K562 (cell line): Measurements from ENCODE around the gene RIT1. TPM values are rescaled to one million over a fixed set of nuclear protein-coding genes. Genes with fewer than 3 reads are reported as not detected.

Experiments
- ATAC-seq: fragments of 200-7000 bp; cut with Tn5 transposase; 3 replicates; pipeline ENCODE4 v1.9.1; 2020; ENCODE audit warnings: moderate library complexity
- BruUV-seq: library from RNA; stranded (reverse); fragments of 400-500 nt; replicated peaks from 2 replicates; lab custom pipeline; 2021; lab: Mats Ljungman, UMichigan
- CTCF ChIA-PET: fragments of 300-600 bp; formaldehyde crosslinking; extraction: SDS; loops from one replicate; lab custom pipeline; 2021; ENCODE audit warnings: low intra/inter-chr PET ratio; lab: Yijun Ruan, JAX
- POLR2A ChIA-PET: fragments of 300-600, 350-650 bp; sonication (Branson Sonifier 250); formaldehyde crosslinking; extraction: SDS; loops from one replicate; lab custom pipeline; 2021; ENCODE audit warnings: antibody characterized with exemption, inconsistent platforms; lab: Yijun Ruan, JAX
- DNase-seq, 4 experiments: peaks; one replicate each; pipeline versions ENCODE4 v3.0.0 to v3.0.0-alpha.2; 2011 to 2018; ENCODE audit warnings: low spot score in 3 of 4, mixed read lengths in 3 of 4; ENCODE audit errors: extremely low read depth in 1 of 4
- FAIRE-seq: peaks from 2 replicates; lab custom pipeline; 2011; peaks lifted over from hg19 to GRCh38; lab: Jason Lieb, UNC
- H2AFZ ChIP-seq: 2 replicates; pipeline ENCODE4 v1.6.0; 2011; ENCODE audit warnings: low read depth, low read length, control low read depth, inconsistent platforms
- H3K27ac ChIP-seq: fragments of 200-600 bp; 3 replicates; pipeline ENCODE4 v1.8.0; 2011; ENCODE audit warnings: low read depth, mild to moderate bottlenecking, control low read depth, inconsistent platforms, low read length, moderate library complexity, mixed read lengths; ENCODE audit errors: extremely low read depth
- H3K27me3 ChIP-seq, 2 experiments: fragments of 300-600 bp in 1 of 2; 2 replicates in 1 of 2; 3 replicates in 1 of 2; pipeline versions ENCODE4 v1.6.0 to v1.8.0; 2011; ENCODE audit warnings: inconsistent platforms in 2 of 2, low read length in 2 of 2, mild to moderate bottlenecking in 1 of 2, mixed read lengths in 1 of 2, moderate library complexity in 1 of 2; ENCODE audit not compliant: control insufficient read depth in 2 of 2, insufficient read depth in 2 of 2
- H3K36me3 ChIP-seq: fragments of 300-600 bp; 3 replicates; pipeline ENCODE4 v1.8.0; 2011; ENCODE audit warnings: mild to moderate bottlenecking, low read length, inconsistent platforms; ENCODE audit not compliant: control insufficient read depth, insufficient read depth
- H3K4me1 ChIP-seq, 2 experiments: fragments of 200-600 bp in 1 of 2; replicated peaks in 1 of 2; 2 replicates in 1 of 2; 3 replicates in 1 of 2; pipeline versions ENCODE4 v1.5.1 to v1.8.0; 2011; ENCODE audit warnings: inconsistent platforms in 2 of 2, low read length in 2 of 2, mild to moderate bottlenecking in 1 of 2, mixed read lengths in 1 of 2, moderate library complexity in 1 of 2; ENCODE audit not compliant: control insufficient read depth in 2 of 2, insufficient read depth in 2 of 2
- H3K4me2 ChIP-seq: 2 replicates; pipeline ENCODE4 v1.6.1; 2011; ENCODE audit warnings: low read length, control low read depth, inconsistent platforms, mixed read lengths; ENCODE audit not compliant: insufficient read depth
- H3K4me3 ChIP-seq: fragments of 200-600 bp; sonication (generic), shearing (Covaris generic); 2 replicates; pipeline ENCODE4 v1.5.1; 2016; ENCODE audit warnings: control low read depth, inconsistent platforms
- H3K79me2 ChIP-seq: fragments of 200-600 bp; 3 replicates; pipeline ENCODE4 v1.8.0; 2011; ENCODE audit warnings: low read length, inconsistent platforms; ENCODE audit not compliant: control insufficient read depth, insufficient read depth
- H3K9ac ChIP-seq, 2 experiments: 2 replicates each; pipeline versions ENCODE4 v1.6.0 to v1.6.1; 2011; ENCODE audit warnings: low read depth in 2 of 2, low read length in 2 of 2, control low read depth in 1 of 2, inconsistent platforms in 1 of 2, mild to moderate bottlenecking in 1 of 2, mixed read lengths in 1 of 2; ENCODE audit not compliant: insufficient read depth in 1 of 2
- H3K9me1 ChIP-seq: one replicate; pipeline ENCODE4 v1.6.0; 2011; ENCODE audit warnings: inconsistent platforms, mild to moderate bottlenecking, low read length, moderate library complexity; ENCODE audit not compliant: control insufficient read depth, insufficient read depth
- H3K9me3 ChIP-seq: replicated peaks from 2 replicates; pipeline ENCODE4 v1.5.1; 2011; ENCODE audit warnings: low read depth, low read length, inconsistent platforms; ENCODE audit not compliant: control insufficient read depth, insufficient read depth
- H4K20me1 ChIP-seq: replicated peaks from 2 replicates; pipeline ENCODE4 v1.6.1; 2011; ENCODE audit warnings: low read length, inconsistent platforms, mixed read lengths; ENCODE audit not compliant: control insufficient read depth, insufficient read depth
- ARID1B ChIP-seq: fragments of 450-650 bp; IDR thresholded peaks from 2 replicates; pipeline ENCODE4 v1.6.1; 2016; ENCODE audit warnings: antibody characterized with exemption, mild to moderate bottlenecking, inconsistent platforms
- BHLHE40 ChIP-seq: IDR thresholded peaks from 2 replicates; pipeline ENCODE4 v1.6.1; 2011; ENCODE audit warnings: low read length, improper control_type of control experiment
- DPF2 ChIP-seq: fragments of 450-650 bp; IDR thresholded peaks from 2 replicates; pipeline ENCODE4 v1.6.1; 2016
- FUS ChIP-seq: fragments of 200-400 bp; formaldehyde crosslinking; optimal IDR thresholded peaks from 2 replicates; pipeline ENCODE3; 2017; ENCODE audit warnings: low read depth, low read length
- JUND ChIP-seq, 2 experiments: IDR thresholded peaks; 2 replicates in 1 of 2; 3 replicates in 1 of 2; pipeline ENCODE4 v1.6.1; 2011; ENCODE audit warnings: borderline replicate concordance in 2 of 2, low read depth in 2 of 2, low read length in 2 of 2, improper control_type of control experiment in 1 of 2, missing biosample characterization in 1 of 2, missing genetic modification characterization in 1 of 2, missing genetic modification reagents in 1 of 2
- KAT7 ChIP-seq: sonication (generic); formaldehyde crosslinking; IDR thresholded peaks from 2 replicates; pipeline ENCODE4 v1.8.0; 2022; ENCODE audit warnings: missing genetic modification reagents, mild to moderate bottlenecking, borderline replicate concordance
- POLR2A ChIP-seq: fragments of 450-650 bp; conservative IDR thresholded peaks from 2 replicates; pipeline ENCODE4 v1.6.1; 2016
- SNIP1 ChIP-seq: fragments of 450-650 bp; IDR thresholded peaks from 2 replicates; pipeline ENCODE4 v1.7.1; 2017; ENCODE audit warnings: low read depth, mild to moderate bottlenecking
- SNRNP70 ChIP-seq: fragments of 200-400 bp; formaldehyde crosslinking; optimal IDR thresholded peaks from 2 replicates; pipeline ENCODE3; 2017; ENCODE audit warnings: low read depth, low read length
- TAF1 ChIP-seq: IDR thresholded peaks from 2 replicates; pipeline ENCODE4 v1.6.1; 2011; ENCODE audit warnings: mild to moderate bottlenecking, low read length, moderate library complexity; ENCODE audit not compliant: insufficient read depth, control insufficient read depth, severe bottlenecking; ENCODE audit errors: extremely low read depth
- TBL1XR1 ChIP-seq, 2 experiments: IDR thresholded peaks; 2 replicates each; pipeline ENCODE4 v1.6.1; 2012; ENCODE audit warnings: improper control_type of control experiment in 2 of 2, low read length in 2 of 2, mild to moderate bottlenecking in 1 of 2
- TEAD1 ChIP-seq, 2 experiments: fragments of 450-650 bp in 1 of 2; sonication (generic) in 1 of 2; formaldehyde crosslinking; IDR thresholded peaks; 2 replicates each; pipeline versions ENCODE4 v1.4.0 to v1.8.0; 2020 to 2022; ENCODE audit warnings: mild to moderate bottlenecking in 2 of 2, missing genetic modification reagents in 1 of 2
- TGIF2 ChIP-seq: sonication (generic); formaldehyde crosslinking; IDR thresholded peaks from 2 replicates; pipeline ENCODE4 v1.8.1; 2022; ENCODE audit warnings: mild to moderate bottlenecking, missing genetic modification reagents, moderate library complexity
- ZNF766 ChIP-seq: fragments of 200-800 bp; sonication (Bioruptor generic); conservative IDR thresholded peaks from 2 replicates; pipeline ENCODE4 v1.6.1; 2016; ENCODE audit warnings: missing genetic modification characterization, missing compliant biosample characterization
- WGBS: fragments of 100-300 bp; shearing (Covaris generic); methylation state at CpG from one replicate; pipeline ENCODE4 v1.1.6; 2016; ENCODE audit warnings: low coverage, mixed read lengths; ENCODE audit not compliant: insufficient coverage; ENCODE audit errors: missing lambda C conversion rate; 5-methylcytosine and 5-hydroxymethylcytosine counted together
- in situ Hi-C: fragments of 300-500 bp; cut with MboI; formaldehyde crosslinking; loops from 4 replicates; pipeline ENCODE4 v1.15.0; 2018; ENCODE audit warnings: inconsistent platforms, mixed read lengths
- intact Hi-C: fragments of 100-400 bp; cut with micrococcal nuclease; formaldehyde crosslinking; loops from 2 replicates; pipeline ENCODE4 v1.14.2; 2022
- polyA plus RNA-seq, 8 experiments: library from polyadenylated mRNA; depleted of rRNA in 4 of 8; stranded (reverse) in 5 of 8; unstranded in 3 of 8; fragments of >200 nt; fragmentation: Nextera tagmentation in 2 of 8; fragmentation: Illumina TruSeq in 1 of 8; extraction: Ambion mirVana in 2 of 8; extraction: Trizol in 1 of 8; gene quantifications; 2 replicates each; pipeline versions ENCODE4 v1.2.1 to v1.2.3, GENCODE V29; 2011 to 2014; ENCODE audit warnings: inconsistent platforms in 1 of 8, missing spikeins in 1 of 8
- total RNA-seq, 7 experiments: library from RNA; depleted of rRNA in 6 of 7; stranded (reverse); fragments of >200 nt in 6 of 7; fragmentation: Illumina TruSeq in 2 of 7; extraction: Trizol in 2 of 7; gene quantifications; 2 replicates each; pipeline versions ENCODE4 v1.2.1 to v1.2.3, GENCODE V29; 2011 to 2021; ENCODE audit warnings: low replicate concordance in 1 of 7
- TF ChIP-seq, protein P1 (sequence below): sonication (generic); formaldehyde crosslinking; IDR thresholded peaks from 2 replicates; pipeline ENCODE4 v1.8.1; 2023; ENCODE audit warnings: mild to moderate bottlenecking, missing genetic modification reagents
- TF ChIP-seq, protein P2 (sequence below): sonication (generic); formaldehyde crosslinking; IDR thresholded peaks from 2 replicates; pipeline ENCODE4 v1.8.0; 2022; ENCODE audit warnings: mild to moderate bottlenecking, low read depth, missing genetic modification reagents

RIT1 gene
- total and polyA plus RNA-seq, 9 of the 15 experiments (the other 6 are each of a cell fraction or from before 2014, with no cell fraction given): 13.5 to 57.6 (median 22.9) TPM

DNA sequence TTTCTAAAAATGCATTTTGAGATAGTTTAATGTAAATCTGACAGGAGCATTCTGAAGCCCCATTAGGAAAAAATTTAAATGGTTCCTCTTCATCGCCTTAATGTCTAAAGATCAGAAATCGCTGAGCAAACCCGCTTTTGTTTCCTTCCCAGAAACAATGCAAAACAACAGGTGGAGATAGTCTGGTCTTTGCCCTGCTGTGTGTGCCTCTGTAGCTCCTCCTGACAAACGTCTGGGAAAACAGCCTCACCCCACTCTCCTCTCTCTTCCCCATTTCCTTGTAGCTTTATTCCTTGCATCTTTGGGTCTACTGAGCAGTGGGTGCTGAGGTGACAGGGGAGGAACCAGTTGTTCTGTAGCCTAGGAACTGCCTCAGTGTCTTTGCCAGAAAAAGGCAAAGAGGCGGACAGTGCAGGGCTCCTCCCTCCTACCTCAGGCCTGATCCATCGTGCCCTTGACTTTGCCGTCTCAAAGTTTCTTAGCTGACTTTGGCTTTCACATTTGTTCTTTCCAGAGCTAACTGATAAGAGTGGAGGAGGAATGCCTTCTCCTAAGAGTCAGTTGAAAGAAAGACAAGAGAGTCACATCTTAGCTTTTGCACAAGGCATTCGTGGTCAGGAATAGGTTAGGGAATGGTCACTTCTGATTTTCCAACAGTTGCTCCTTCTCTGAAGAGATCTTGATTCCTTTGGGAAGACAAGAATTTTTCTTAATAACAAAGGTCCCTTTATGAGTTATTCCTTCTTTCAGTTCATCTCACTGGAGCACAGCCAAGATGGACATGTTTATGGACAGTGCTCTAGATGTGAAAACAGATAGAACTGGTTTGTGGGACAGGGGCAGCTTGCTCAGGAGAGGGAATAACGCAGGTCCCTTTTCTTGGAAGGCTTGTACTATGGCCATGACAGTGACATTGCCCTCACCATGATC lies 26.9 kb downstream of the RIT1 start:
- WGBS: 7% methylated on average over 9 of the region's 9 CpGs
- Histone ChIP-seq H3K9me3 (no peaks in the 10 kb centered on the region), H3K9ac (peak overlapping the region; percentile 27 to 51; a peak in 2 of 4 replicates), H3K79me2 (no peaks in the 10 kb centered on the region), H3K36me3 (no peaks in the 10 kb centered on the region), H2AFZ (peak overlapping the region; percentile 88), H3K4me2 (peak overlapping the region; percentile 56), H3K27me3 (no peaks in the 10 kb centered on the region; a peak in 1 of 5 replicates), H3K4me3 (no peak overlapping the region), H3K9me1 (no peaks in the 10 kb centered on the region), H4K20me1 (no peaks in the 10 kb centered on the region), H3K4me1 (peaks cover 8 to 23% of the 10 kb centered on the region in 2 experiments; a peak in 4 of 5 replicates), H3K27ac (peak overlapping the region; percentile 27; the same call in 2 of the 3 replicates)
- POLR2A ChIA-PET: interaction anchor here (0.6 to 2.6 kb wide), 10 partner anchors 9 to 50 kb away, joined by 3 to 14 read pairs (median 3); no protein-coding TSS in a partner anchor
- ATAC-seq (peak; percentile 79), DNase-seq (peak in 2 of 4 experiments; percentile 29 to 45), FAIRE-seq (peak; percentile 82)
- CTCF ChIA-PET: no interaction called here
- BruUV-seq: no TSS peak
- intact Hi-C loops (no loop called here), in situ Hi-C loops (no loop called here)
- no peak for TF ChIP-seq FUS
- TF ChIP-seq DPF2: no peak
- no peak for TF ChIP-seq TBL1XR1 (IDR thresholded peaks at IDR 0.05; ENCODE audit: low read length in 2 of 2)
- 0 out of 4 replicates have a peak, but pooled peaks of 1 of the 2 experiments have one; percentile 36 for TF ChIP-seq TEAD1 (CRISPR knock-in tag; IDR thresholded peaks at IDR 0.05)
- no peak for TF ChIP-seq POLR2A
- no peak for TF ChIP-seq KAT7
- TF ChIP-seq SNRNP70: no peak
- no peak for TF ChIP-seq SNIP1
- TF ChIP-seq TGIF2: no peak
- TF ChIP-seq JUND (IDR thresholded peaks at IDR 0.05; ENCODE audit: borderline replicate concordance, low read depth, low read length): no peak
- TF ChIP-seq JUND (tag; IDR thresholded peaks at IDR 0.05; ENCODE audit: borderline replicate concordance, low read depth, low read length): no peak; the same call in 2 of the 3 replicates
- no peak for TF ChIP-seq ARID1B
- TF ChIP-seq, protein P1, sequence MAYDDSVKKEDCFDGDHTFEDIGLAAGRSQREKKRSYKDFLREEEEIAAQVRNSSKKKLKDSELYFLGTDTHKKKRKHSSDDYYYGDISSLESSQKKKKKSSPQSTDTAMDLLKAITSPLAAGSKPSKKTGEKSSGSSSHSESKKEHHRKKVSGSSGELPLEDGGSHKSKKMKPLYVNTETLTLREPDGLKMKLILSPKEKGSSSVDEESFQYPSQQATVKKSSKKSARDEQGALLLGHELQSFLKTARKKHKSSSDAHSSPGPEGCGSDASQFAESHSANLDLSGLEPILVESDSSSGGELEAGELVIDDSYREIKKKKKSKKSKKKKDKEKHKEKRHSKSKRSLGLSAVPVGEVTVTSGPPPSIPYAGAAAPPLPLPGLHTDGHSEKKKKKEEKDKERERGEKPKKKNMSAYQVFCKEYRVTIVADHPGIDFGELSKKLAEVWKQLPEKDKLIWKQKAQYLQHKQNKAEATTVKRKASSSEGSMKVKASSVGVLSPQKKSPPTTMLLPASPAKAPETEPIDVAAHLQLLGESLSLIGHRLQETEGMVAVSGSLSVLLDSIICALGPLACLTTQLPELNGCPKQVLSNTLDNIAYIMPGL (CRISPR knock-in tag): no peak
- TF ChIP-seq, protein P2, sequence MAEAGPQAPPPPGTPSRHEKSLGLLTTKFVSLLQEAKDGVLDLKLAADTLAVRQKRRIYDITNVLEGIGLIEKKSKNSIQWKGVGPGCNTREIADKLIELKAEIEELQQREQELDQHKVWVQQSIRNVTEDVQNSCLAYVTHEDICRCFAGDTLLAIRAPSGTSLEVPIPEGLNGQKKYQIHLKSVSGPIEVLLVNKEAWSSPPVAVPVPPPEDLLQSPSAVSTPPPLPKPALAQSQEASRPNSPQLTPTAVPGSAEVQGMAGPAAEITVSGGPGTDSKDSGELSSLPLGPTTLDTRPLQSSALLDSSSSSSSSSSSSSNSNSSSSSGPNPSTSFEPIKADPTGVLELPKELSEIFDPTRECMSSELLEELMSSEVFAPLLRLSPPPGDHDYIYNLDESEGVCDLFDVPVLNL: no peak
- 0 out of 2 replicates have a peak, but pooled peaks have one; percentile 16 for TF ChIP-seq ZNF766 (CRISPR knock-in tag)
- TF ChIP-seq BHLHE40: no peak
- no peak for TF ChIP-seq TAF1
